Stimulated activated CD8-positive, alpha-beta memory T cell treated with anti-CD3 and anti-CD28 coated beads, Interleukin-7, amount 100 ng/mL, for 24 hours (primary cell): ENCODE measurements around the gene PNPLA7.
A peak's percentile ranks its signal among the peaks of the same experiment; 100 is the strongest.
"Not testable (repeated sequence)": the region's sequence is repeated elsewhere in the genome, so short reads cannot be mapped to it uniquely, and the experiment has no call there.

ENCODE experiments used
- DNase-seq: peaks from one replicate; pipeline ENCODE4 v3.0.0-alpha.2; 2020; ENCODE audit warnings: low read depth

The PNPLA7 gene

DNA sequence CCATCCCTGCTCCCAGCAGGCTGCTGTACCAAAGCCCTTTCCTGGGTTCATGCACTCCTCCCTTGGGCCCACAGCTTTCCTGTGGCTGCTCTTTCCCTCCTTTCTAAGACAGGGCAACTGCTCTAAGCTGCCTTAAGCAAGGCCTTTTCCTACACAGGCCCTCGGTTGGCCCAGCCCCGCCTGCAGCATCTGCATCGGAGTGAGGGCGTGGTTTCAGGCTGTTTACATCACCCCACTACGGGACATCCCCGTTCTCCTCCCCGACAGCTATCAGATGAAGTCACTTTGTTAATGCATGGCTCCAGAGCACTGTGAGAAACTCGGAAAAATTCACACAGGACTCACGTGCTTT lies 25.1 kb upstream of the PNPLA7 start:
- no peak for DNase-seq

DNA sequence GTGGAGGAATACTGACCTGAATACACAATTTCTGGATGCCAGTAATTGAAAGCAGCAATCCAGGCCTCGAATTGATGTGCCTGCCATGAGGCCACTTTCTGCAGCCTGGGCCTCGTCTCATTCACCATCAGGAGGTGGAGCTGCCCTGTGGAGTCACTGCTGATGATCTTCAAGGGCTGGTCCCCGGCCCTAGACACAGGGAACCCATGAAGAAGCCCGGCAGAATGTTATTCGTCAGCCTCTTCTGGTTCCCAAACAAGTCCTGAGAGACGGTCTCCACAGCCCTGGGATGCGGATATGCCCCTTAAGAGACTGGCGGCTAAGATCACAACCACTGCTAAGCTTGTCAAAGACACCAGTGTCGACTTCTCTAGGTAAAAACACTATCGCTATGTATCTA lies 24.0 kb upstream of the PNPLA7 start:
- DNase-seq, result no peak

DNA sequence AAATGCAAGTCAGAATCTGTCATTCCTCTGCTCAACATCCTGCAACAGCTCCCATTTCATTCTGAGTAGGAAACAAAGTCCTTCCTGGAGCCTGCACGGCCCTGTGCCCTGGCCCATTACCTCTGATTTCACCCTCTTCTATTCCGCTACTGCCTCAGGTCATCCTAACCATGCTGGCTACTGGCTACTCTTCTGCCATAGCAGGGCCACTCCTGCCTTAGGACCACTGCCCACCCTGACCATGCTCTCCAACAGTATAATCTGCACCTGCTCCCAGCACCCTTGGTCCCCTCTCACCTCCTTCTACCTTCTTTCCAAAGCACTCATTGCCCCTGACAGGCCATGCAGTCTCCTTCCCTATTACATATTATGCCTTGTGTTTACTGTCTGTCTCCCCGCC lies 20.4 kb upstream of the PNPLA7 start:
- DNase-seq, result no peak

GRCh38 chr9:137569609-137570203 lies 19.5 kb upstream of the PNPLA7 start:
- DNase-seq, result no peak

GRCh38 chr9:137568445-137568844 lies 18.2 kb upstream of the PNPLA7 start:
- not testable (repeated sequence) for DNase-seq

DNA sequence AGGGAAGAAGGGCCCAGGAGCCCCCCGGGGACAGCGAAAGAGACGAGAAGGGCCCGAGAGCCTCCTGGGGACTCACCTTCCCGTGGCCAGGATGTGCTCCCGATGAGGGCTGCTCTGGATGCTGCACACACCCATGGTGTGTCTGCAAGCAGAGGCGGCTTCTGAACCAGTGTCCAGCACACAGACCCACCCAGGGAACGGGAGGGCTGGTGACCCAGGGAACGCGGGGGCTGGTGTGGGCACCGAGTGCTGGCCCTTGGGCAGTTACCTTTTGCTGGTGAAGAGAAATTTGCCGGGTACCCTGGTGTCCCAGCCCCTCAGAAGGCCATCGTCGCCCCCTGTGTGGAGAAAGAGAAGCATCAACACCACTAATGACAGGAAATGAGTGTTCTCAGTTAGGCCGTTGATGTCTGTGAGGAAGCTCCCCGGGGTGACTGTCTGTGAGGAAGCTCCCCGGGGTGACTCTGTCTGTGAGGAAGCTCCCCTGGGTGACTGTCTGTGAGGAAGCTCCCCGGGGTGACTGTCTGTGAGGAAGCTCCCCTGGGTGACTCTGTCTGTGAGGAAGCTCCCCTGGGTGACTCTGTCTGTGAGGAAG lies 14.7 kb upstream of the PNPLA7 start:
- no peak for DNase-seq

GRCh38 chr9:137564134-137564533 lies 13.9 kb upstream of the PNPLA7 start:
- no peak for DNase-seq

DNA sequence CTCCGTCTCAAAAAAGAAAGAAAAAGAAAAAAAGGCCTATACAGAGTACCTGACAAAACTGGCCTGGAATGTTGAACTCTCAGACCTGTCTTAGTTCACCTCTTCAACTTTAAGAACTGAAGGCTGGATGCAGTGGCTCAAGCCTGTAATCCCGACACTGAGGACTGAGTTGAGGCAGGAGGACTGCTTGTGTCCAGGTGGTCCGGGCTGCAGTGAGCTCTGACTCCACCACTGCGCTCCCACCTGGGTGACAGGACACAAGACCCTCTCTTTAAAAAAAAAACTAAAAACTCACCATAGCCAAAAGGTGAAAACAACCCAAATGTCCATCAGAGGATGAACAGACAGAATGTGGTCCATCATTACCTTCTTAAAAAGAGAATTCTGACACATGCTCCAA lies 7.9 kb upstream of the PNPLA7 start:
- no peak for DNase-seq

DNA sequence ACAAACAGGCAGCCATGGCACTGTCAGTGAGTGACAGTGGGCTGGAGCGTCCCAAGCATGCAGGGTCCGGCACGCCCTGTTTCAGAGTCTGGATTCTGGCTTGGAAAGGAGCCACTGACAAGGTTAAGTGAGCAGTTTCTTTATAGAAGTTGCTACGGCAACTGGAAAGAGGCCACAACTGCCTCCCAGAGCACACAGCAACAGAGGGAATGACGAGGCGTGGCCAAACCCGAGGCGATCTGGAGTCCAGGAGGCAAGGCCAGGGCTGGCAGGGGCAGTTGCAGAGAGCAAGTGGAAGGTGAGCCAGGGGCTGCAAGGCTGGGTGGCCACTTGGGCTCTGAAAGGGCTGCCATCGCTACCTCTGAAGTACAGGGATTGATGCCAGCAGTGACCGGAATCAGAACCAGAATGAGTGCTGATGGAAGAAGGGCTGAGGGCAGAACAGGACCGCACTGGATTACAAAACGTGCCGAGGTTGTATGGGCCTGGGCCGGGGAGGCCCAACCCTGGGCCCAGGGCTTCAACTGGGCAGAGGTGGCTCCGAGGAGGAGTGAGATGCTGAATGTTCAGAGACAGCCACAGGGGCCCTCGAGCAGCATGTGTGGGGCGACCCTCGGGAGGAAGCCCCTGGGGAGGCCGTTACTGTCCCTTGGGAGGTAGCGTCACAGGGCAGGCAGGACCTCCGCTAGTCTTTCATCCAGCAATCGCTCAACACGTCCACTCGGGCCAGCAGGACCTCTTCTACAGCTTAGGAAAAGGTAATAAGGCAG lies 6.1 kb upstream of the PNPLA7 start:
- no peak for DNase-seq

DNA sequence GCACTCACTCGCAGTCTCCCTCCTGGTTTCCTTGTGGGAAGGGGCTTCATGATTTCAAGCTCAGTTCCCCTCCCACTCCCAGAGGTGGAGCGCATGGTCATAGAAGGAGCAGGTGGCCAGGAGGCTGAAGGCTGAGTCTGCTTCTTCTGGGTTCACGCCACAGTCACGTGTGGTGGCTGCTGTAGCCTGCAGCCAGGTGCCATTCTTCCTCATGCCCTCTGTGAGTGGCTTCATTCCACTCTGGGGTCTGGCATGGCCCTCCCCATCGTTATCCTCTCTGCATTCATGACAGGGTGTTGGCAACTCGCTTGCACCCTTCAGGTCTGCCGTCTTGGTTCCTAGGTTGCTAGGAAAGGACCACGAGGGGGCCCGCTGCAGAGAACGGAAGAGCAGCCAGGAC lies 5.0 kb upstream of the PNPLA7 start:
- no peak for DNase-seq

DNA sequence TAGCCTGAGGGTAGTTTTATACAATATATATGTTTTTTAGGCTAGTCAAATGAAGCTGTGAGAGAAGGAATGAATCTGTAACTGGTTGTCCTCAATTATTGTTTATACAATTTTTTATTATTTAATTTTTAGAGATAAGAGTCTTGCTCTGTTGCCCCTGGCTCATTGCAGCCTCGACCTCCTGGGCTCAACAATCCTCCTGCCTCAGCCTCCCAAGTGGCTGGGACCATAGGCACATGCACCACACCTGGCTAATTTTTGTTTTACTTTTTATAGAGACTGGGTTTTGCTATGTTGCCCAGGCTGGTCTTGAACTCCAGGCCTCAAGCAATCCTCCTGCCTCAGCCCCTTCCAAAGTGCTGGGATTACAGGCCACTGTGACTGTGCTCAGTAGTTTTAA lies 4.1 kb upstream of the PNPLA7 start:
- DNase-seq, result no peak

- not testable (repeated sequence) for DNase-seq
Measured at GRCh38 chr9:137553654-137554053, 3.5 kb upstream of the PNPLA7 start.

DNA sequence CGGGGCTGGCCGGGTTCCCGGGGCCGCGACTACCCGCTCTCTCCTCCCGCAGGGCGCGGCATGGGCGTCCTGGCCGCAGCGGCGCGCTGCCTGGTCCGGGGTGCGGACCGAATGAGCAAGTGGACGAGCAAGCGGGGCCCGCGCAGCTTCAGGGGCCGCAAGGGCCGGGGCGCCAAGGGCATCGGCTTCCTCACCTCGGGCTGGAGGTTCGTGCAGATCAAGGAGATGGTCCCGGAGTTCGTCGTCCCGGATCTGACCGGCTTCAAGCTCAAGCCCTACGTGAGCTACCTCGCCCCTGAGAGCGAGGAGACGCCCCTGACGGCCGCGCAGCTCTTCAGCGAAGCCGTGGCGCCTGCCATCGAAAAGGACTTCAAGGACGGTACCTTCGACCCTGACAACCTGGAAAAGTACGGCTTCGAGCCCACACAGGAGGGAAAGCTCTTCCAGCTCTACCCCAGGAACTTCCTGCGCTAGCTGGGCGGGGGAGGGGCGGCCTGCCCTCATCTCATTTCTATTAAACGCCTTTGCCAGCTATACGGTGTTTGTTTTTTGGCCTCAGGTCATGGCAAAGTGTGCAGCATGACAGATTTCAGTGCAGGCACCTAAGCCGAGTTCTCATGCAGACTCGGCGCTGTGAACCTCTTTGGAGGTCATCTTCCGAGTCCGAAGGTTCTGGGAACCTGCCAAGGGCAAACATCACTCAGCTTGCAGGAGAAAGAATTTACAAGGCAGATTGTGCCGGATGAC lies 2.0 kb upstream of the PNPLA7 start:
- DNase-seq, result no peak

- DNase-seq, result peak; percentile 79
Measured at GRCh38 chr9:137551264-137552021, 1.2 kb upstream of the PNPLA7 start, which contains the start of gene MRPL41. MRPL41 (plus strand) TSS chr9:137551879; CDS start chr9:137552082, 203 bp downstream.

DNA sequence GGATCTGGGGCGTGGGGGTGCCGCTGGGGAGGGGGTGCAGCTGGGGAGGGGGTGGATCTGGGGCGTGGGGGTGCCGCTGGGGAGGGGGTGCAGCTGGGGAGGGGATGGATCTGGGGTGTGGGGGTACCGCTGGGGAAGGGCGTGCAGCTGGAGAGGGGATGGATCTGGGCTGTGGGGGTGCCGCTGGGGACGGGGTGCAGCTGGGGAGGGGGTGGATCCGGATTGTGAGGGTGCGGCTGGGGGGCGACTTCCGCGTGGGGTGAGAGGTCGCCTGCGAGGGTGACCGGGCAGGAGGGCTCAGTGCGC lies 709 bp upstream of the PNPLA7 start:
- DNase-seq, result not testable (repeated sequence)

- no peak for DNase-seq
Measured at GRCh38 chr9:137547687-137548543, 2.3 kb downstream of the PNPLA7 start.

DNA sequence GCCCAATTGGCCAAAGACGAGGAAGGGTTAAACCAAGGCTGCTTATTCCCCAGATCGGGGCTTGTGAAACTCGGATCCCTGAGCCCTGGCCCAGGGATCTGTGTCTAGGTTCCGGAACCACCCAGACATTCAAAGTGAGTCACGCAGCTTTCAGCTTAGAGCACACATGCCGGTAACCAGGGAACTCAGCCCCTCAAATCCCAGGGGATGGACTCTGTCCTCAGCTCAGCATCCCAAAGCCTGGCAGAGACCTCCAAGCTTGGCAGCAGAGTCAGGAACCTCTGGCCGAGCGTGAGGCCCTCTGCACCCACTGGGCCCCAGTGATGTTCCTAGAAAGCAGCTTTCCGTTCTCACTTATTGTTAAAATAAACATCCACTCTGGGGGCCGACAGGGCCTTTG lies 5.1 kb downstream of the PNPLA7 start:
- DNase-seq, result no peak

GRCh38 chr9:137544176-137544760 lies 5.9 kb downstream of the PNPLA7 start:
- no peak for DNase-seq

DNA sequence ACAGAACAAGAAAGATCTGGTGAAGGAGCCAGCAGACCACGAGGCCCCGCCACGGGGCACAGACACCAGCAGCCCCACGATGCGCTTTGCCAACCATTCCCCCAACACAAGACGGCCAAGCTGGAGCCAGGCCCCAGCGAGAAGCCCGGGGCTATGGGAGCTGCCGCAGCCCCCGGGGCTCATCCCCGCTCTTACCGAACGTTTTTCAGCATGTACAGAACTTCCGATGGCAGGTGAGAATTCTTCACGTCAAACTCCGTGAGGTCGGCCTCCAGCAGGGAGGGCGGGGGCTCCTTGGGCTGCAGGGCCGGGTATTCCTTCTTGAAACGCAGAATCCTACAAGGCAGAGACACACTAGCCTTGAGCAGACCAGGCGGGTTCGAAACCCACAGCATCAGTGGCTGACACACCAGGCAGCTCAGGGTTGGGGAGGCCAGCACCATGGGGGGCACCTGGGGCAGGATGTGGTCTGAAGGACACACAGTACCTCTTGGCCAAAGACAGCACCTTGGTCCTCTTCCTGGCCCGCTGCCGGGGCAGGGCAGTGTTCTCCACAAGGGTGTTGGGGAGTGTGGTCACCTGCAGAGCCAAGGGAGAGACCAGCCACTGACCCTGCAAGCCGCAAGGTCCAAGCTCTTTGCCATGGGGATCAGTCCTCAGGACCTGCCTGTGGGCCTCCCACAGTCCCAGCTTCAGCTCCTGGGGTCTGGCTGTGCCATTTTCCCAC lies 6.8 kb downstream of the PNPLA7 start:
- no peak for DNase-seq

- DNase-seq, result no peak
Measured at GRCh38 chr9:137542486-137542885, 7.7 kb downstream of the PNPLA7 start.
